HFF-Myc (cell line): ENCODE measurements around the gene FILIP1L.

Experiments used
- DNase-seq: peaks from one replicate; pipeline ENCODE4 v3.0.0-alpha.2; 2011; ENCODE audit warnings: low read depth; ENCODE audit errors: extremely low read depth
- H3K4me3 ChIP-seq: replicated peaks from 2 replicates; pipeline ENCODE4 v1.5.1; 2011; ENCODE audit warnings: low read depth, mild to moderate bottlenecking, control low read depth, low read length
- CTCF ChIP-seq: IDR thresholded peaks from 2 replicates; pipeline ENCODE4 v1.5.1; 2012; ENCODE audit warnings: mild to moderate bottlenecking, low read depth, low read length, control low read depth; ENCODE audit errors: missing control alignments

The FILIP1L gene

GRCh38 chr3:99950921-99951320 is 163.4 kb downstream of the FILIP1L start:
- no peak for DNase-seq
- no peak for TF ChIP-seq CTCF
- no peak overlapping the region for H3K4me3 ChIP-seq

GRCh38 chr3:99949956-99950670 is 164.2 kb downstream of the FILIP1L start:
- no peak for DNase-seq
- TF ChIP-seq CTCF = no peak
- no peak overlapping the region for H3K4me3 ChIP-seq

- TF ChIP-seq CTCF = no peak
Observed at GRCh38 chr3:99948467-99949089, 165.7 kb downstream of the FILIP1L start.

GRCh38 chr3:99947356-99947755 is 166.9 kb downstream of the FILIP1L start:
- no peak for TF ChIP-seq CTCF
- no peak overlapping the region for H3K4me3 ChIP-seq
- no peak for DNase-seq

More at GRCh38 chr3:99948467-99949089, 165.7 kb downstream of the FILIP1L start:
- no peak for DNase-seq
- H3K4me3 ChIP-seq = no peak overlapping the region

- no peak overlapping the region for H3K4me3 ChIP-seq
- no peak for DNase-seq
- no peak for TF ChIP-seq CTCF
Observed at GRCh38 chr3:99945328-99945995, 168.8 kb downstream of the FILIP1L start.

GRCh38 chr3:99943931-99944761 is 170.2 kb downstream of the FILIP1L start:
- no peak overlapping the region for H3K4me3 ChIP-seq
- DNase-seq = no peak
- no peak for TF ChIP-seq CTCF
